ACC112 (cell line): Measurements from ENCODE around the gene DEGS1.

Experiments used
- H2AFZ ChIP-seq: fragments of 200-600 bp; sonication (generic); one replicate; pipeline ENCODE4 v1.6.0; 2017; ENCODE audit warnings: antibody characterized with exemption, low read length; ENCODE audit not compliant: unreplicated experiment
- H3K27ac ChIP-seq: fragments of 200-600 bp; sonication (generic); 2 replicates; pipeline ENCODE4 v1.5.1; 2014; ENCODE audit warnings: low read depth, mild to moderate bottlenecking, antibody characterized with exemption, low read length, moderate library complexity
- H3K27me3 ChIP-seq: fragments of 200-600 bp; sonication (generic); 2 replicates; pipeline ENCODE4 v1.6.1; 2014; ENCODE audit warnings: mild to moderate bottlenecking, antibody characterized with exemption, low read length, moderate library complexity, mixed read lengths; ENCODE audit not compliant: insufficient read depth
- H3K36me3 ChIP-seq: fragments of 200-600 bp; sonication (generic); 2 replicates; pipeline ENCODE4 v1.6.1; 2016; ENCODE audit warnings: mild to moderate bottlenecking, antibody characterized with exemption, low read length, moderate library complexity, mixed read lengths; ENCODE audit not compliant: insufficient read depth
- H3K4me1 ChIP-seq: fragments of 200-600 bp; sonication (generic); one replicate; pipeline ENCODE4 v1.6.1; 2016; ENCODE audit warnings: low read length, mixed read lengths; ENCODE audit not compliant: insufficient read depth, unreplicated experiment, control insufficient read depth
- H3K4me3 ChIP-seq: fragments of 200-600 bp; sonication (generic); 2 replicates; pipeline ENCODE4 v1.5.1; 2014; ENCODE audit warnings: mild to moderate bottlenecking, low read depth, low read length
- H3K79me2 ChIP-seq: fragments of 200-600 bp; sonication (generic); one replicate; pipeline ENCODE4 v1.6.0; 2016; ENCODE audit warnings: low read length; ENCODE audit not compliant: control insufficient read depth, unreplicated experiment, insufficient read depth

Gene DEGS1

DNA sequence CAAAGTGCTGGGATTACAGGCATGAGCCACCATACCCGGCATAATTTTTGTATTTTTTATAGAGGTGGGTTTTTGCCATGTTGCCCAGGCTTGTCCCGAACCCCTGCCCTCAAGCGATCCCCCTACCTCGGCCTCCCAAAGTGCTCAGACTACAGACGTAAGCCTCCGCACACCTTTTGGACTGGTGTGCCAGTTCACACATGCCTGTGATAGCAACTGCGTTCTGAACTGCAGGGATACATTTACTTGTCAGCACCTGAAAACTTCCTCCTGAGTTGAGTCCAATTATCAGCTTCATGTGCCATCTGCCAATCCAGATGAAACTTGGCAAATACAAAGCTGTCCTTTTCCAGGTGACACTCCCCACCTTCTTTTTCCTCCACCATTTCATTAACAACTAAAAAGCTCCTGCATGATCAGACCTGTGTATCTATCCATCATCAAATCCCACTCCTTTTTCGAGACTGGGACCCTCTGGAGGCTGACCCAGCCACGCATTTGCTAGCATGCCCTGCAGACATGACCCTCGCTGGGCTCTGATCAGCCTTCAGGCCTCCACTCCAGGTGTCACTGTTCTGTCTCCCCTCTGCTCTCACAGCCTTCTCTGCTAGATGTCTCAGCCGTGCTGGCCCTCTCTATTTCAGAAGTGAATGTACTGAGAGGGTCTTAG is 2.1 kb upstream of the DEGS1 start:
- Histone ChIP-seq H3K36me3 (no peaks in the 10 kb centered on the region; the same call in 1 of the 2 replicates), H2AFZ (no peak overlapping the region), H3K4me1 (peaks cover 16% of the 10 kb centered on the region), H3K79me2 (peaks cover 30% of the 10 kb centered on the region), H3K27me3 (no peaks in the 10 kb centered on the region), H3K4me3 (no peak overlapping the region), H3K27ac (no peak overlapping the region)

DNA sequence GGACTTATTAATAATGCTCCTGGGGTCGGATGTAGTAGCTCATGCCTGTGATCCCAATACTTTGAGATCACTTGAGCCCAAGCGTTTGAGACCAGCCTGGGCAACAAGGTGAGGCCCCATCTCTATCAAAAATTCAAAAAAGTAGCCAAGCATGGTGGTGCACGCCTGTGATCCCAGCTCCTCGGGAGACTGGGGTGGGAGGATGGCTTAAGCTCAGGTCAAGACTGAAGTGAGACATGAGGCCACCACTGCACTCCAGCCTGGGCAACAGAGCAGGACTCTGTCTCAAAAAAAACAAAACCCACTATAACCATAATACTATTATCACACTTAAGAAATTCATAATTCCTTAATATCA is 1.6 kb upstream of the DEGS1 start:
- no peak overlapping the region for H3K27ac ChIP-seq
- H2AFZ ChIP-seq: no peak overlapping the region
- no peaks in the 10 kb centered on the region; the same call in 1 of the 2 replicates for H3K36me3 ChIP-seq
- H3K79me2 ChIP-seq: peaks cover 35% of the 10 kb centered on the region
- H3K27me3 ChIP-seq: no peaks in the 10 kb centered on the region
- H3K4me1 ChIP-seq: peaks cover 17% of the 10 kb centered on the region
- H3K4me3 ChIP-seq: no peak overlapping the region

GRCh38 chr1:224182057-224182865 is 779 bp upstream of the DEGS1 start:
- peak overlapping the region; percentile 87 for H2AFZ ChIP-seq
- H3K27ac ChIP-seq: peak overlapping the region; percentile 42
- peaks cover 17% of the 10 kb centered on the region for H3K4me1 ChIP-seq

DNA sequence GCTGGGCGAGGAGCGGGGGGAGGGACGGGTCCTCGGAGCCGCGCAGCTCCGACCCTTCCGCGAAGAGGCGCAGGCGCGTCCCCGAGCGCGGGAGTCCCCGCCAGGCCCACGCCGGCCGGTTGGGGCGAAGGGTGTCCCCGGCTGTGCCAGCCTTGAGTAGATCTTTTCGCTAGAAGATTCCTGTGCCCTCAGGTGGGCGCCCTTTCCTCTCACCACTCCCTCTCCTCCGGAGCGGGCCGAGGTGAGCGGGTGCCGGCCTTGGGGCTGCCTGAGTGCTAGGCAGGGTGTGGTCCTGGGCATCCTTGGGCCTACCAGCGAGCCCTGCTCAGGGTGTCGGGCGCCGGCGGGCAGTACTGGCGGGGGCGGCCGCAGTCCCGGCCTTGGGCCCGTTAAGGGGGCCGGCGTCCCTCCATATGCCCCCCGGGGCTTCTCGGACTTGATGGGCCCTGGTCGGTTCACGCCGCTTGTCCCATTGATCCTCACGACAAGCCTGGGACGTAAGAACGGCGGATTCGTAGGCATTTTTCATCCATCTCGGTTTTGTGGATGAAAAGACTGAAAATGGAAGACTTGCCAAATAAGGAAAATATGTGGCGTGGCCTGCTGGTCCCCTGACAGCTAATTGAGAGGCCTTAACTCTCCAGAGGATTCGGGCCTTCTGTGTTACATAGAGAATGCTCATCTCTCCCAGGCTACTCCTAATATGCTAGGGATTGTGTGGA is 712 bp downstream of the DEGS1 start:
- peaks cover 5% of the 10 kb centered on the region for H3K36me3 ChIP-seq
- H3K27ac ChIP-seq: peak overlapping the region; percentile 76

More at GRCh38 chr1:224182057-224182865, 779 bp upstream of the DEGS1 start:
- Histone ChIP-seq H3K4me3 (peak overlapping the region; percentile 87), H3K36me3 (no peaks in the 10 kb centered on the region; the same call in 1 of the 2 replicates), H3K27me3 (no peaks in the 10 kb centered on the region), H3K79me2 (peaks cover 43% of the 10 kb centered on the region)

GRCh38 chr1:224185208-224185607 is 2.2 kb downstream of the DEGS1 start:
- Histone ChIP-seq H2AFZ (no peak overlapping the region), H3K27ac (no peak overlapping the region), H3K27me3 (no peaks in the 10 kb centered on the region), H3K79me2 (peaks cover 72% of the 10 kb centered on the region), H3K36me3 (peaks cover 16% of the 10 kb centered on the region), H3K4me1 (peaks cover 17% of the 10 kb centered on the region), H3K4me3 (peak overlapping the region; percentile 87)

More for the DNA sequence above, 712 bp downstream of the DEGS1 start:
- Histone ChIP-seq H3K27me3 (no peaks in the 10 kb centered on the region), H2AFZ (peak overlapping the region; percentile 62), H3K4me3 (peak overlapping the region; percentile 87), H3K4me1 (peaks cover 17% of the 10 kb centered on the region), H3K79me2 (peaks cover 57% of the 10 kb centered on the region)

GRCh38 chr1:224188286-224188685 is 5.2 kb downstream of the DEGS1 start:
- Histone ChIP-seq H3K27me3 (no peaks in the 10 kb centered on the region), H3K4me1 (peaks cover 12% of the 10 kb centered on the region), H2AFZ (no peak overlapping the region), H3K4me3 (no peak overlapping the region), H3K79me2 (peaks cover 85% of the 10 kb centered on the region), H3K36me3 (peaks cover 26% of the 10 kb centered on the region), H3K27ac (no peak overlapping the region)

GRCh38 chr1:224189561-224189960 is 6.5 kb downstream of the DEGS1 start:
- no peak overlapping the region for H3K4me3 ChIP-seq
- peaks cover 12% of the 10 kb centered on the region for H3K4me1 ChIP-seq
- no peak overlapping the region for H3K27ac ChIP-seq
- no peak overlapping the region for H2AFZ ChIP-seq
- H3K79me2 ChIP-seq: peaks cover 72% of the 10 kb centered on the region
- no peaks in the 10 kb centered on the region for H3K27me3 ChIP-seq
- H3K36me3 ChIP-seq: peaks cover 28% of the 10 kb centered on the region

DNA sequence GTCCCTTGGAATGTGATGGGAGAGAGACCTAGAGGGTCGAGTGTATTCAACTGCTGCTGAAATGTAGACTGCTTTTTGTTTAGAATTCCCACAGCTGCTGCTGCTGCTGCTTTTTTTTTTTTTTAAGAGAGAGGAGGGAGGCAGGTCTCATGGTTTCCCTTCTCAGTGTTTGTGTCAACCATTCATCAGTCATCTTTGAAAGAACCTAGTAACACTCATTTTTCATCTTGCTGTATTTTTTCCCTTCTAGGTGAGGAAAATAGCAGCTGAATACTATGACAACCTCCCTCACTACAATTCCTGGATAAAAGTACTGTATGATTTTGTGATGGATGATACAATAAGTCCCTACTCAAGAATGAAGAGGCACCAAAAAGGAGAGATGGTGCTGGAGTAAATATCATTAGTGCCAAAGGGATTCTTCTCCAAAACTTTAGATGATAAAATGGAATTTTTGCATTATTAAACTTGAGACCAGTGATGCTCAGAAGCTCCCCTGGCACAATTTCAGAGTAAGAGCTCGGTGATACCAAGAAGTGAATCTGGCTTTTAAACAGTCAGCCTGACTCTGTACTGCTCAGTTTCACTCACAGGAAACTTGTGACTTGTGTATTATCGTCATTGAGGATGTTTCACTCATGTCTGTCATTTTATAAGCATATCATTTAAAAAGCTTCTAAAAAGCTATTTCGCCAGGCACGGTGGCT is 9.2 kb downstream of the DEGS1 start:
- peaks cover 45% of the 10 kb centered on the region for H3K79me2 ChIP-seq
- H3K4me1 ChIP-seq: no peaks in the 10 kb centered on the region
- H2AFZ ChIP-seq: no peak overlapping the region
- H3K27me3 ChIP-seq: no peaks in the 10 kb centered on the region
- no peak overlapping the region for H3K4me3 ChIP-seq
- peaks cover 28% of the 10 kb centered on the region for H3K36me3 ChIP-seq
- no peak overlapping the region for H3K27ac ChIP-seq

DNA sequence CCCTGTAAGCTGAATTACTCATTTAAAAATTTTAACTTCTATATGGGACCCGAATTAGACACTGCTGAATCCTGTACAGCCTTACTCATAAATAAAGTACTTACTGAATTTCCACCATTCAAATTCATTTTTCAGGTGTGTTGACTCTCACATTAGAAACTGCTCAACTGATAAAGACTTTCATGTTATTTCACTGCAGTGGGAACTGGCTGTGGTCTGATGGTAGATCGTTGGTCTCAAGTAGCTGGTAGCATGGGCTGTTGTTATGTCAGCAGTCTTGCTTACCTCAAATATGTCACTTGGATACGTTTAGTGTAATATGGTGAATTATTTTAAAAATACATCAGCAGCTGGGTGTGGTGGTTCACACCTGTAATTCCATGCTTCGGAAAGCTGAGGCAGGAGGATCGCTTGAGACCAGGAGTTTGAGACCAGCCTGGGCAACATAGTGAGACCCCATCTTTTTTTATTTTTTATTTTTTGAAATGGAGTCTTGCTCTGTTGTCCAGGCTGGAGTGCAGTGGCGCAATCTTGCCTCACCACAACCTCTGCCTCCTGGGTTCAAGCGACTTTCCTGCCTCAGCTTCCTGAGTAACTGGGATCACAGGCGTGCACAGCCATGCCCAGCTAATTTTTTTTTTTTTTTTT is 10.4 kb downstream of the DEGS1 start:
- Histone ChIP-seq H3K79me2 (peaks cover 34% of the 10 kb centered on the region), H3K4me3 (no peak overlapping the region), H2AFZ (no peak overlapping the region), H3K4me1 (no peaks in the 10 kb centered on the region), H3K27ac (no peak overlapping the region), H3K27me3 (no peaks in the 10 kb centered on the region), H3K36me3 (peaks cover 25% of the 10 kb centered on the region)
